ENCODE data around the gene DPP7. TPM values are rescaled to one million over a fixed set of nuclear protein-coding genes. Genes with fewer than 3 reads are reported as not detected.

DPP7 gene
- total RNA-seq, 1 donor from 2014 or later = 6.1 TPM

GRCh38 chr9:137107982-137108381 lies 6.6 kb downstream of the DPP7 start:
- H3K9me3 Mint-ChIP-seq (ENCODE audit: unreplicated experiment) = no peaks in the 10 kb centered on the region
- H3K27ac Mint-ChIP-seq (ENCODE audit: unreplicated experiment) = no peak overlapping the region
- H3K4me1 Mint-ChIP-seq (ENCODE audit: unreplicated experiment) = no peaks in the 10 kb centered on the region

GRCh38 chr9:137107312-137107921 lies 7.1 kb downstream of the DPP7 start:
- no peak for TF ChIP-seq CTCF (IDR thresholded peaks at IDR 0.05; ENCODE audit: unreplicated experiment)
- Mint-ChIP-seq H3K36me3 (ENCODE audit: low read depth, unreplicated experiment) (peaks cover 7% of the 10 kb centered on the region), H3K4me3 (ENCODE audit: unreplicated experiment) (no peak overlapping the region), H3K9me3 (ENCODE audit: unreplicated experiment) (no peaks in the 10 kb centered on the region), H3K27ac (ENCODE audit: unreplicated experiment) (no peak overlapping the region), H3K4me1 (ENCODE audit: unreplicated experiment) (no peaks in the 10 kb centered on the region), H3K27me3 (ENCODE audit: unreplicated experiment) (peaks cover 13% of the 10 kb centered on the region)
- no peak for DNase-seq (ENCODE audit: low spot score)

More at GRCh38 chr9:137107982-137108381, 6.6 kb downstream of the DPP7 start:
- no peak for TF ChIP-seq CTCF (IDR thresholded peaks at IDR 0.05; ENCODE audit: unreplicated experiment)
- no peak for DNase-seq (ENCODE audit: low spot score)
- H3K4me3 Mint-ChIP-seq (ENCODE audit: unreplicated experiment) = no peak overlapping the region
- peaks cover 13% of the 10 kb centered on the region for H3K27me3 Mint-ChIP-seq (ENCODE audit: unreplicated experiment)
- H3K36me3 Mint-ChIP-seq (ENCODE audit: low read depth, unreplicated experiment) = peaks cover 7% of the 10 kb centered on the region

- peaks cover 7% of the 10 kb centered on the region for H3K36me3 Mint-ChIP-seq (ENCODE audit: low read depth, unreplicated experiment)
Measured at GRCh38 chr9:137106662-137107250, 7.8 kb downstream of the DPP7 start.

GRCh38 chr9:137105814-137106661 lies 8.5 kb downstream of the DPP7 start:
- Mint-ChIP-seq H3K27me3 (ENCODE audit: unreplicated experiment) (peaks cover 13% of the 10 kb centered on the region), H3K27ac (ENCODE audit: unreplicated experiment) (no peak overlapping the region), H3K4me1 (ENCODE audit: unreplicated experiment) (no peaks in the 10 kb centered on the region), H3K9me3 (ENCODE audit: unreplicated experiment) (no peaks in the 10 kb centered on the region), H3K4me3 (ENCODE audit: unreplicated experiment) (no peak overlapping the region), H3K36me3 (ENCODE audit: low read depth, unreplicated experiment) (peaks cover 7% of the 10 kb centered on the region)
- no peak for TF ChIP-seq CTCF (IDR thresholded peaks at IDR 0.05; ENCODE audit: unreplicated experiment)
- no peak for DNase-seq (ENCODE audit: low spot score)

More at GRCh38 chr9:137106662-137107250, 7.8 kb downstream of the DPP7 start:
- H3K27me3 Mint-ChIP-seq (ENCODE audit: unreplicated experiment) = peaks cover 13% of the 10 kb centered on the region
- DNase-seq (ENCODE audit: low spot score) = no peak
- no peaks in the 10 kb centered on the region for H3K9me3 Mint-ChIP-seq (ENCODE audit: unreplicated experiment)
- H3K4me1 Mint-ChIP-seq (ENCODE audit: unreplicated experiment) = no peaks in the 10 kb centered on the region
- H3K27ac Mint-ChIP-seq (ENCODE audit: unreplicated experiment) = no peak overlapping the region
- no peak overlapping the region for H3K4me3 Mint-ChIP-seq (ENCODE audit: unreplicated experiment)
- TF ChIP-seq CTCF (IDR thresholded peaks at IDR 0.05; ENCODE audit: unreplicated experiment) = no peak
